Panc1 (cell line): ENCODE measurements around the gene COP1.

Experiments
- POLR2AphosphoS5 ChIP-seq: IDR thresholded peaks from 2 replicates; pipeline ENCODE4 v1.6.1; 2012; ENCODE audit warnings: mild to moderate bottlenecking, low read depth, low read length, moderate library complexity
- SIN3A ChIP-seq: IDR thresholded peaks from 2 replicates; pipeline ENCODE4 v1.6.1; 2012; ENCODE audit warnings: low read depth, mild to moderate bottlenecking, low read length, moderate library complexity, borderline replicate concordance; ENCODE audit not compliant: insufficient read depth
- TCF7L2 ChIP-seq: IDR thresholded peaks from 2 replicates; pipeline ENCODE4 v1.6.1; 2011; ENCODE audit warnings: mild to moderate bottlenecking, low read depth, low read length, inconsistent platforms
- TF ChIP-seq, protein P1 (sequence below): fragments of 450-650 bp; IDR thresholded peaks from 2 replicates; pipeline ENCODE4 v1.5.1; 2017; ENCODE audit warnings: mild to moderate bottlenecking
- TF ChIP-seq, protein P2 (sequence below), 2 experiments: IDR thresholded peaks; 2 replicates each; pipeline ENCODE4 v1.6.1; 2011 to 2012; ENCODE audit warnings: low read depth in 2 of 2, control low read depth in 1 of 2, low read length in 1 of 2, mild to moderate bottlenecking in 1 of 2, moderate library complexity in 1 of 2; ENCODE audit not compliant: insufficient read depth in 1 of 2

DNA sequence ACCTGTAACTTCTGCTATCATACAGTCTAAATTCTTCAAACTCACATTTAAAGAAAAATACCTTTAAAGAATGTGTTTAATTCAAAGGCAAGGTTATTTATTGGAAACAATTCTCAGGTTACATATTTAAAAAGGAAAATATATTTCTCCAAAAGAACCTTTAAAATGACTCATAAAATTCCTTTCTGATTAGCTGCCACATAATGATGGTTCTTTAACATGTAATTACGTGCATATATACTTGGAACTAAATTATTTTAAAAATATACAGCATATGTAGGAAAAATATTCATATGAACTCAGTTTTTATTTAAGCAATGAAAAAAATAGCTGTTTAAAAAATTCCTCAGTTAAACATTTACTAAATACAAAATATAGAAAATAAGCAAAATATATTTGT is 173.6 kb downstream of the COP1 start:
- TF ChIP-seq, protein P1, sequence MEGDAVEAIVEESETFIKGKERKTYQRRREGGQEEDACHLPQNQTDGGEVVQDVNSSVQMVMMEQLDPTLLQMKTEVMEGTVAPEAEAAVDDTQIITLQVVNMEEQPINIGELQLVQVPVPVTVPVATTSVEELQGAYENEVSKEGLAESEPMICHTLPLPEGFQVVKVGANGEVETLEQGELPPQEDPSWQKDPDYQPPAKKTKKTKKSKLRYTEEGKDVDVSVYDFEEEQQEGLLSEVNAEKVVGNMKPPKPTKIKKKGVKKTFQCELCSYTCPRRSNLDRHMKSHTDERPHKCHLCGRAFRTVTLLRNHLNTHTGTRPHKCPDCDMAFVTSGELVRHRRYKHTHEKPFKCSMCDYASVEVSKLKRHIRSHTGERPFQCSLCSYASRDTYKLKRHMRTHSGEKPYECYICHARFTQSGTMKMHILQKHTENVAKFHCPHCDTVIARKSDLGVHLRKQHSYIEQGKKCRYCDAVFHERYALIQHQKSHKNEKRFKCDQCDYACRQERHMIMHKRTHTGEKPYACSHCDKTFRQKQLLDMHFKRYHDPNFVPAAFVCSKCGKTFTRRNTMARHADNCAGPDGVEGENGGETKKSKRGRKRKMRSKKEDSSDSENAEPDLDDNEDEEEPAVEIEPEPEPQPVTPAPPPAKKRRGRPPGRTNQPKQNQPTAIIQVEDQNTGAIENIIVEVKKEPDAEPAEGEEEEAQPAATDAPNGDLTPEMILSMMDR: no peak
- TF ChIP-seq, protein P2, sequence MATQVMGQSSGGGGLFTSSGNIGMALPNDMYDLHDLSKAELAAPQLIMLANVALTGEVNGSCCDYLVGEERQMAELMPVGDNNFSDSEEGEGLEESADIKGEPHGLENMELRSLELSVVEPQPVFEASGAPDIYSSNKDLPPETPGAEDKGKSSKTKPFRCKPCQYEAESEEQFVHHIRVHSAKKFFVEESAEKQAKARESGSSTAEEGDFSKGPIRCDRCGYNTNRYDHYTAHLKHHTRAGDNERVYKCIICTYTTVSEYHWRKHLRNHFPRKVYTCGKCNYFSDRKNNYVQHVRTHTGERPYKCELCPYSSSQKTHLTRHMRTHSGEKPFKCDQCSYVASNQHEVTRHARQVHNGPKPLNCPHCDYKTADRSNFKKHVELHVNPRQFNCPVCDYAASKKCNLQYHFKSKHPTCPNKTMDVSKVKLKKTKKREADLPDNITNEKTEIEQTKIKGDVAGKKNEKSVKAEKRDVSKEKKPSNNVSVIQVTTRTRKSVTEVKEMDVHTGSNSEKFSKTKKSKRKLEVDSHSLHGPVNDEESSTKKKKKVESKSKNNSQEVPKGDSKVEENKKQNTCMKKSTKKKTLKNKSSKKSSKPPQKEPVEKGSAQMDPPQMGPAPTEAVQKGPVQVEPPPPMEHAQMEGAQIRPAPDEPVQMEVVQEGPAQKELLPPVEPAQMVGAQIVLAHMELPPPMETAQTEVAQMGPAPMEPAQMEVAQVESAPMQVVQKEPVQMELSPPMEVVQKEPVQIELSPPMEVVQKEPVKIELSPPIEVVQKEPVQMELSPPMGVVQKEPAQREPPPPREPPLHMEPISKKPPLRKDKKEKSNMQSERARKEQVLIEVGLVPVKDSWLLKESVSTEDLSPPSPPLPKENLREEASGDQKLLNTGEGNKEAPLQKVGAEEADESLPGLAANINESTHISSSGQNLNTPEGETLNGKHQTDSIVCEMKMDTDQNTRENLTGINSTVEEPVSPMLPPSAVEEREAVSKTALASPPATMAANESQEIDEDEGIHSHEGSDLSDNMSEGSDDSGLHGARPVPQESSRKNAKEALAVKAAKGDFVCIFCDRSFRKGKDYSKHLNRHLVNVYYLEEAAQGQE (IDR thresholded peaks at IDR 0.05; ENCODE audit: insufficient read depth in 1 of 2, low read depth in 2 of 2, low read length in 1 of 2): no peak
- no peak for TF ChIP-seq POLR2AphosphoS5
- TF ChIP-seq SIN3A: no peak
- no peak for TF ChIP-seq TCF7L2
